Gastrocnemius medialis (tissue), 4 donors: ENCODE measurements around the gene DYSF.

Experiments used
- POLR2A ChIP-seq, 2 donors: fragments of 450-650 bp; IDR thresholded peaks; one replicate each; pipeline ENCODE4 v1.6.1; 2017; ENCODE audit warnings: antibody characterized with exemption in 2 of 2, mild to moderate bottlenecking in 2 of 2, moderate library complexity in 2 of 2
- TF ChIP-seq, protein P1 (sequence below), 5 experiments: fragments of 450-650 bp in 3 of 5; fragments of 200-600 bp in 2 of 5; sonication (generic) in 2 of 5; IDR thresholded peaks in 4 of 5; conservative IDR thresholded peaks in 1 of 5; 1 replicate in 4 of 5; 2 replicates in 1 of 5; pipeline ENCODE4 v1.5.1; 2016 to 2019; ENCODE audit warnings: antibody characterized with exemption in 5 of 5, mild to moderate bottlenecking in 3 of 5, moderate library complexity in 3 of 5

GRCh38 chr2:71512386-71512785 lies 59.0 kb downstream of the DYSF start:
- TF ChIP-seq, protein P1, sequence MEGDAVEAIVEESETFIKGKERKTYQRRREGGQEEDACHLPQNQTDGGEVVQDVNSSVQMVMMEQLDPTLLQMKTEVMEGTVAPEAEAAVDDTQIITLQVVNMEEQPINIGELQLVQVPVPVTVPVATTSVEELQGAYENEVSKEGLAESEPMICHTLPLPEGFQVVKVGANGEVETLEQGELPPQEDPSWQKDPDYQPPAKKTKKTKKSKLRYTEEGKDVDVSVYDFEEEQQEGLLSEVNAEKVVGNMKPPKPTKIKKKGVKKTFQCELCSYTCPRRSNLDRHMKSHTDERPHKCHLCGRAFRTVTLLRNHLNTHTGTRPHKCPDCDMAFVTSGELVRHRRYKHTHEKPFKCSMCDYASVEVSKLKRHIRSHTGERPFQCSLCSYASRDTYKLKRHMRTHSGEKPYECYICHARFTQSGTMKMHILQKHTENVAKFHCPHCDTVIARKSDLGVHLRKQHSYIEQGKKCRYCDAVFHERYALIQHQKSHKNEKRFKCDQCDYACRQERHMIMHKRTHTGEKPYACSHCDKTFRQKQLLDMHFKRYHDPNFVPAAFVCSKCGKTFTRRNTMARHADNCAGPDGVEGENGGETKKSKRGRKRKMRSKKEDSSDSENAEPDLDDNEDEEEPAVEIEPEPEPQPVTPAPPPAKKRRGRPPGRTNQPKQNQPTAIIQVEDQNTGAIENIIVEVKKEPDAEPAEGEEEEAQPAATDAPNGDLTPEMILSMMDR (IDR thresholded peaks at IDR 0.05 in 4 of 5, conservative IDR thresholded peaks at IDR 0.05 in 1 of 5): no peak
- TF ChIP-seq POLR2A (IDR thresholded peaks at IDR 0.05): no peak
